ENCODE results near the gene CLBA1.

DNA sequence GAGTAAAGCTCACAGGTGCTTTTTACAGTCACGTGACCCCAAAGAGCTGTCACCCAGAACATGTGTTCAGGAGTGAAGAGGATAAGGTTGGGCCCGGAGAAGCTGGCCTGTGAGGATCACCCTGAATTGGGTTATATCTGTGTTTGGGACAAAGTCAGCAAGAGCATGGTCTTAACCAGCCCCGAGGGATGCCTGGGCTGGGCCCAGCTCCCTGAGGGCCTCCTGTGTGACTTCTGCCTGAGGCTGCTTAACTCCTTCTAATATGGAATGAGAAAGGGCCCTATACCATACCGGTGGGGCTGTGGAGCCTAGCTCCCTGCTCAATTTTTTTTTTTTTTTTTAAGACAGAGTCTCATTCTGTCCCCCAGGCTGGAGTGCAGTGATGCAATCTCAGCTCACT is 32.8 kb downstream of the CLBA1 start:
- TF ChIP-seq CTCF (IDR thresholded peaks at IDR 0.05) (no peak), POLR2A (IDR thresholded peaks at IDR 0.05) (no peak), POLR2AphosphoS5 (IDR thresholded peaks at IDR 0.05; ENCODE audit: insufficient read depth in 1 of 2, low read depth in 1 of 2) (no peak)

Data from vagina (tissue), 2 donors.